ENCODE data around the gene IL11. TPM values are rescaled to one million over a fixed set of nuclear protein-coding genes. Genes with fewer than 3 reads are reported as not detected.

IL11 gene
- total RNA-seq, 6 experiments from 2014 or later, result not detected

- peak in 1 of 4 donors; percentile 26 for ATAC-seq
- peak overlapping the region in 2 of 3 donors; percentile 28 to 55 for H3K27ac ChIP-seq
- no peaks in the 10 kb centered on the region for H3K27me3 ChIP-seq
- H3K4me1 ChIP-seq, result no peaks in the 10 kb centered on the region
- no peak overlapping the region for H3K4me3 ChIP-seq
- H3K36me3 ChIP-seq, result no peaks in the 10 kb centered on the region
- no peaks in the 10 kb centered on the region for H3K9me3 ChIP-seq
- TF ChIP-seq POLR2A (IDR thresholded peaks at IDR 0.05), result no peak
- TF ChIP-seq CTCF (IDR thresholded peaks at IDR 0.05), result no peak
- 75% methylated on average over 4 of the region's 6 CpGs for WGBS (ENCODE audit: insufficient coverage, low coverage, low lambda C conversion rate, missing lambda C conversion rate)
- intact Hi-C loops (cut with DNase I), result no loop called here
- no peak for DNase-seq
Observed at GRCh38 chr19:55324662-55325061, 45.6 kb downstream of the IL11 start.

- H3K36me3 ChIP-seq, result no peaks in the 10 kb centered on the region
- intact Hi-C loops (cut with DNase I), result no loop called here
- WGBS (ENCODE audit: insufficient coverage, low coverage, low lambda C conversion rate, missing lambda C conversion rate), result 41% methylated on average over 10 of the region's 12 CpGs
- peak in 1 of 4 donors; percentile 21 for ATAC-seq
- no peak for DNase-seq
- TF ChIP-seq CTCF (IDR thresholded peaks at IDR 0.05) (no peak), POLR2A (IDR thresholded peaks at IDR 0.05) (no peak)
- no peaks in the 10 kb centered on the region for H3K27me3 ChIP-seq
- no peaks in the 10 kb centered on the region for H3K9me3 ChIP-seq
- H3K4me3 ChIP-seq, result no peak overlapping the region
- H3K27ac ChIP-seq, result no peak overlapping the region
- no peaks in the 10 kb centered on the region for H3K4me1 ChIP-seq
Observed at GRCh38 chr19:55322204-55322885, 47.9 kb downstream of the IL11 start.

- intact Hi-C loops (cut with DNase I), result no loop called here
- 51% methylated on average over 3 of the region's 9 CpGs for WGBS (ENCODE audit: insufficient coverage, low coverage, low lambda C conversion rate, missing lambda C conversion rate)
- H3K4me3 ChIP-seq, result no peak overlapping the region
- H3K27me3 ChIP-seq, result no peaks in the 10 kb centered on the region
- H3K27ac ChIP-seq, result no peak overlapping the region
- H3K4me1 ChIP-seq, result no peaks in the 10 kb centered on the region
- no peaks in the 10 kb centered on the region for H3K36me3 ChIP-seq
- TF ChIP-seq CTCF (IDR thresholded peaks at IDR 0.05), result no peak
- no peak for TF ChIP-seq POLR2A (IDR thresholded peaks at IDR 0.05)
- no peak for DNase-seq
- no peak for ATAC-seq
- H3K9me3 ChIP-seq, result no peaks in the 10 kb centered on the region
Observed at GRCh38 chr19:55321466-55322137, 48.7 kb downstream of the IL11 start.

- no peaks in the 10 kb centered on the region for H3K27me3 ChIP-seq
- intact Hi-C loops (cut with DNase I), result no loop called here
- no peak for DNase-seq
- TF ChIP-seq POLR2A (IDR thresholded peaks at IDR 0.05) (no peak), CTCF (IDR thresholded peaks at IDR 0.05) (no peak)
- no peak for ATAC-seq
- no peaks in the 10 kb centered on the region for H3K36me3 ChIP-seq
- no peak overlapping the region for H3K27ac ChIP-seq
- no peak overlapping the region for H3K4me3 ChIP-seq
- H3K9me3 ChIP-seq, result no peaks in the 10 kb centered on the region
- WGBS (ENCODE audit: insufficient coverage, low coverage, low lambda C conversion rate, missing lambda C conversion rate), result 86% methylated on average over 4 of the region's 8 CpGs
- no peaks in the 10 kb centered on the region for H3K4me1 ChIP-seq
Observed at GRCh38 chr19:55320844-55321419, 49.3 kb downstream of the IL11 start.
